Measurements from ENCODE around the gene FAM204A. TPM values are rescaled to one million over a fixed set of nuclear protein-coding genes. Genes with fewer than 3 reads are reported as not detected.
A peak's percentile ranks its signal among the peaks of the same experiment; 100 is the strongest.

The FAM204A gene
- polyA plus RNA-seq, 1 experiment: 23.1 TPM

DNA sequence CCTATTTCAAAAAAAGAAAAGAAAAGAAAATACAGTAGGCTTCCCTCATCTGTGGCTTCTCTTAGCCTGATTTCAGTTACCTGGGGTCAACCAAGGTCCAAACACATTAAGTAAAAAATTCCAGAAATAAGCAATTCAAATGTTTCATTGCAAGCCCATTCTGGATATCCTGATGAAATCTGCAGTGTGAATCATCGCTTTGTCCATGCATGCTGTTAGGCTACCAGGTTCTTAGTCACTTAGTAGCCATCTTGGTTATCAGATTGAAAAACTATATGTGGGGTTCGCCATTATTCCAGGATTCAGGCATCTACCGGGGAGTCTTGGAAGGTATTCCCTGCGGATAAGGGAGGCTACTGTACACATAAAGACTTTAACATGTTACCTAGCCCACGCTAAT lies 991 bp upstream of the FAM204A start:
- Histone ChIP-seq H3K27me3 (ENCODE audit: control insufficient read depth, insufficient read depth, low read length) (peaks cover 1% of the 10 kb centered on the region; the same call in 1 of the 2 replicates), H3K36me3 (ENCODE audit: control insufficient read depth, insufficient read depth, low read length) (no peaks in the 10 kb centered on the region), H3K4me3 (ENCODE audit: low read depth, low read length) (no peak overlapping the region)
- ChIA-PET POLR2A (no interaction called here), CTCF (interaction anchor here (1.0 kb wide), 2 partner anchors 10 to 18 kb away, joined by 3 read pairs; no protein-coding TSS in a partner anchor)
- TF ChIP-seq, protein P1, sequence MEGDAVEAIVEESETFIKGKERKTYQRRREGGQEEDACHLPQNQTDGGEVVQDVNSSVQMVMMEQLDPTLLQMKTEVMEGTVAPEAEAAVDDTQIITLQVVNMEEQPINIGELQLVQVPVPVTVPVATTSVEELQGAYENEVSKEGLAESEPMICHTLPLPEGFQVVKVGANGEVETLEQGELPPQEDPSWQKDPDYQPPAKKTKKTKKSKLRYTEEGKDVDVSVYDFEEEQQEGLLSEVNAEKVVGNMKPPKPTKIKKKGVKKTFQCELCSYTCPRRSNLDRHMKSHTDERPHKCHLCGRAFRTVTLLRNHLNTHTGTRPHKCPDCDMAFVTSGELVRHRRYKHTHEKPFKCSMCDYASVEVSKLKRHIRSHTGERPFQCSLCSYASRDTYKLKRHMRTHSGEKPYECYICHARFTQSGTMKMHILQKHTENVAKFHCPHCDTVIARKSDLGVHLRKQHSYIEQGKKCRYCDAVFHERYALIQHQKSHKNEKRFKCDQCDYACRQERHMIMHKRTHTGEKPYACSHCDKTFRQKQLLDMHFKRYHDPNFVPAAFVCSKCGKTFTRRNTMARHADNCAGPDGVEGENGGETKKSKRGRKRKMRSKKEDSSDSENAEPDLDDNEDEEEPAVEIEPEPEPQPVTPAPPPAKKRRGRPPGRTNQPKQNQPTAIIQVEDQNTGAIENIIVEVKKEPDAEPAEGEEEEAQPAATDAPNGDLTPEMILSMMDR (IDR thresholded peaks at IDR 0.05; ENCODE audit: insufficient read depth, low read depth, low read length): no peak
- DNase-seq (ENCODE audit: low read depth): no peak

DNA sequence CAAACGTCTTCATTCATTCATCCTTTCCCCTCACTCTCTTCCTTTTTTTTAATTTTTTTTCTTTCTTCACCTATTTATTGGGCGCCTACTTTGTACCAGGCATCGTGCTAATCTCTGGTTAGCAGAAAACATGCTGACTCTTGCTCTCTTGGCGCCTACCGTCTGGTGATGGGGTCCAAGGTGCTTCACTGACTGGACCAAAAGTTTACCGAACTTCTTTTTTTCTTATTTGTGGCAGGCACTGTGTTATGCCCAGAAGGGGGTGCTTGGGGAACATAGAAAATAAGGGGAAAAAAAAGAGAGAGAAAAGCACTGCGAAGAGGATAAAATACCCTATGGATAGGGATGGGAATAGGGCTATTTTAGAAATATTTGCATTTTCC lies 505 bp upstream of the FAM204A start:
- H3K4me3 ChIP-seq (ENCODE audit: low read depth, low read length): peak overlapping the region; percentile 89
- POLR2A ChIA-PET: no interaction called here
- TF ChIP-seq, protein P1 (IDR thresholded peaks at IDR 0.05; ENCODE audit: insufficient read depth, low read depth, low read length): no peak
- peaks cover 1% of the 10 kb centered on the region; the same call in 1 of the 2 replicates for H3K27me3 ChIP-seq (ENCODE audit: control insufficient read depth, insufficient read depth, low read length)
- CTCF ChIA-PET: no interaction called here
- DNase-seq (ENCODE audit: low read depth): no peak
- no peaks in the 10 kb centered on the region for H3K36me3 ChIP-seq (ENCODE audit: control insufficient read depth, insufficient read depth, low read length)

DNA sequence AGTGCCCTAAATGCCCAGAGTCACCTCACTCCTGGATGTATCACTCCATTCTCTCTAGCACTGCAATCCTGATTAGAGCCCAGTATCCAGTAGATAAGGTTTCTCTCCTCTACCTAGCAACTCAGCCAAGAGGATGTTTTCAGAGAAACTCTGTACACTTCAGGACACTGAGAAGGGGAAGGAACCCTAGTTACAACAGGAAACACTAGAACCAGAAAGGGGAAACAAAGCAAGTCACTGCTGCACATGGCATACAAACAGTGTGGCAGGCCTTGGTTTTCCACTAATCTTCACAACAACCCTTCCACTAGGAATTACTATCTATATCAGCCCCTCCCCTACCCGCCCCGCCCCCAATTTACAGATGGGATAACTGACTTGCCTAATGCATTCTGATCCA lies 1.6 kb downstream of the FAM204A start:
- ChIA-PET POLR2A (no interaction called here), CTCF (interaction anchor here (0.8 kb wide), 1 partner anchor 83 kb away, joined by 3 read pairs; no protein-coding TSS in a partner anchor)
- H3K4me3 ChIP-seq (ENCODE audit: low read depth, low read length): no peak overlapping the region
- TF ChIP-seq, protein P1 (IDR thresholded peaks at IDR 0.05; ENCODE audit: insufficient read depth, low read depth, low read length): no peak
- no peaks in the 10 kb centered on the region for H3K27me3 ChIP-seq (ENCODE audit: control insufficient read depth, insufficient read depth, low read length)
- peaks cover 4% of the 10 kb centered on the region for H3K36me3 ChIP-seq (ENCODE audit: control insufficient read depth, insufficient read depth, low read length)
- DNase-seq (ENCODE audit: low read depth): no peak

DNA sequence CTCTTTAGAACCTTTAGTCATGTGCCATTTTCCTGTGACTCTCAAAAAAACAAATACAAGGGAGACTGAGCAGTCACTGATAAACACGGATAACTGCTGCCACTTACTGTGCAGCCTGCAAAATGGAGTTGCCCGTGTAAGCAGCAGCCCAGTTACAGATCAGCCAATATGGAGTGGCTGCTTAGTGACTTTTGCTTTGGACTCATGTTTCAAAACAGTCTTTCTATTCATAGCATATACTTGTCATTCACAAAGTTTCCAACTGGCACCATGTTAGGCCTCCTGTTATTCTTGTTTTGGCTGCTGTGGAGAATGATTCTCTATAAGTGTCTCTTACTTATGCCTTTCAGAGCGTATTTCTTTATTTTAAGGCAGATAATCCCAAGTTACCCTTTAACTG lies 3.0 kb downstream of the FAM204A start:
- CTCF ChIA-PET: no interaction called here
- no peak overlapping the region for H3K4me3 ChIP-seq (ENCODE audit: low read depth, low read length)
- no peaks in the 10 kb centered on the region for H3K27me3 ChIP-seq (ENCODE audit: control insufficient read depth, insufficient read depth, low read length)
- no peak for DNase-seq (ENCODE audit: low read depth)
- H3K36me3 ChIP-seq (ENCODE audit: control insufficient read depth, insufficient read depth, low read length): peaks cover 7% of the 10 kb centered on the region
- TF ChIP-seq, protein P1 (IDR thresholded peaks at IDR 0.05; ENCODE audit: insufficient read depth, low read depth, low read length): no peak
- POLR2A ChIA-PET: no interaction called here

DNA sequence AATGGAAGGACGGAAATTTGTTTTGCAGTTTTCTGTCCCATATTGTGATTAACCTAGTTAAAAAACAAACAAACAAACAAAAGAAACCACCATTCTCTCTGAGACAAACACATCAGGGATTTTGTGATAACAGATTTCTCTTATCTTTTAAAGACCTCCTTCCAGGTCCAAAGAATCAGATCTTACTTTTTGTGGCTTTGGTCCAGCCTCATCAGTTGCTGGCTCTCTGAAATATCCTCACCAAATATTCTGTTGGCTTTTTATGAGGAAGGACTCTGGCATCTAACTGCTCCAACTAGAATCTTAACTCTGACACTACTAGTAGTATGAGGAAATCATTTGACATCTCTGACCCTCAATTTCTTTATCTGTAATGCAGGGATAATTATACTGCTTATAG lies 4.8 kb downstream of the FAM204A start:
- Histone ChIP-seq H3K4me3 (ENCODE audit: low read depth, low read length) (no peak overlapping the region), H3K27me3 (ENCODE audit: control insufficient read depth, insufficient read depth, low read length) (no peaks in the 10 kb centered on the region), H3K36me3 (ENCODE audit: control insufficient read depth, insufficient read depth, low read length) (peaks cover 7% of the 10 kb centered on the region)
- no peak for DNase-seq (ENCODE audit: low read depth)
- TF ChIP-seq, protein P1 (IDR thresholded peaks at IDR 0.05; ENCODE audit: insufficient read depth, low read depth, low read length): no peak
- ChIA-PET POLR2A (no interaction called here), CTCF (interaction anchor here (0.7 kb wide), 1 partner anchor 36 kb away, joined by 3 read pairs; no protein-coding TSS in a partner anchor)

Measured in BJ (cell line).